GM12878 (cell line): ENCODE results near the gene SOBP. TPM values are rescaled to one million over a fixed set of nuclear protein-coding genes. Genes with fewer than 3 reads are reported as not detected.
"Not testable (repeated sequence)": the region's sequence is repeated elsewhere in the genome, so short reads cannot be mapped to it uniquely, and the experiment has no call there.

Source experiments
- ATAC-seq: fragments of 200-7000 bp; cut with Tn5 transposase; 3 replicates; pipeline ENCODE4 v1.9.1; 2020; ENCODE audit warnings: mild to moderate bottlenecking, moderate library complexity
- BruUV-seq: library from RNA; stranded (reverse); fragments of 400-500 nt; replicated peaks from 2 replicates; lab custom pipeline; 2021; lab: Mats Ljungman, UMichigan
- CTCF ChIA-PET: fragments of 300-600 bp; sonication (Branson Sonifier 250); formaldehyde crosslinking; extraction: SDS; loops from one replicate; lab custom pipeline; 2021; ENCODE audit warnings: inconsistent platforms; lab: Yijun Ruan, JAX
- POLR2A ChIA-PET: fragments of 350-600 bp; formaldehyde crosslinking; extraction: SDS; loops from one replicate; lab custom pipeline; 2021; ENCODE audit warnings: inconsistent platforms; lab: Charles Lee
- RAD21 ChIA-PET: fragments of 300-600 bp; sonication (Branson Sonifier 250); formaldehyde crosslinking; loops from one replicate; lab custom pipeline; 2023; ENCODE audit warnings: antibody characterized with exemption; ENCODE audit not compliant: unreplicated experiment; lab: Charles Lee
- SMC1A ChIA-PET: fragments of 300-600 bp; sonication (Branson Sonifier 250); formaldehyde crosslinking; loops from one replicate; lab custom pipeline; 2023; ENCODE audit not compliant: unreplicated experiment, uncharacterized antibody; lab: Charles Lee
- DNase-seq: peaks from one replicate; pipeline ENCODE4 v3.0.0-alpha.2; 2011; ENCODE audit warnings: low read depth, low spot score
- FAIRE-seq: peaks from 3 replicates; lab custom pipeline; 2011; peaks lifted over from hg19 to GRCh38; lab: Jason Lieb, UNC
- H2AFZ ChIP-seq: 2 replicates; pipeline ENCODE4 v1.6.0; 2011; ENCODE audit warnings: low read depth, low read length, control low read depth; ENCODE audit not compliant: control insufficient read depth
- H3K27ac ChIP-seq: 2 replicates; pipeline ENCODE4 v1.5.1; 2011; ENCODE audit warnings: control low read depth; ENCODE audit not compliant: control insufficient read depth, insufficient read depth
- H3K27me3 ChIP-seq, 2 experiments: replicated peaks in 1 of 2; 2 replicates each; pipeline versions ENCODE4 v1.6.0 to v1.6.1; 2011; ENCODE audit warnings: low read length in 1 of 2; ENCODE audit not compliant: control insufficient read depth in 2 of 2, insufficient read depth in 2 of 2
- H3K36me3 ChIP-seq, 2 experiments: 2 replicates each; pipeline ENCODE4 v1.5.1; 2011; ENCODE audit warnings: low read length in 1 of 2; ENCODE audit not compliant: control insufficient read depth in 2 of 2, insufficient read depth in 2 of 2
- H3K4me1 ChIP-seq: 2 replicates; pipeline ENCODE4 v1.6.1; 2011; ENCODE audit warnings: mild to moderate bottlenecking, low read length, moderate library complexity, mixed read lengths; ENCODE audit not compliant: control insufficient read depth, insufficient read depth
- H3K4me2 ChIP-seq: 2 replicates; pipeline ENCODE4 v1.6.0; 2011; ENCODE audit warnings: control low read depth; ENCODE audit not compliant: control insufficient read depth, insufficient read depth
- H3K4me3 ChIP-seq: fragments of 200-600 bp; sonication (generic); 2 replicates; pipeline ENCODE4 v1.5.1; 2016
- H3K79me2 ChIP-seq: 2 replicates; pipeline ENCODE4 v1.6.0; 2011; ENCODE audit warnings: low read length; ENCODE audit not compliant: control insufficient read depth, insufficient read depth
- H3K9ac ChIP-seq: 2 replicates; pipeline ENCODE4 v1.8.0; 2011; ENCODE audit warnings: low read length, control low read depth, mixed read lengths; ENCODE audit not compliant: control insufficient read depth, insufficient read depth
- H3K9me3 ChIP-seq: replicated peaks from 3 replicates; pipeline ENCODE4 v1.5.1; 2011; ENCODE audit warnings: mild to moderate bottlenecking, low read length; ENCODE audit not compliant: control insufficient read depth, insufficient read depth
- H4K20me1 ChIP-seq: 2 replicates; pipeline ENCODE4 v1.6.0; 2011; ENCODE audit not compliant: control insufficient read depth, insufficient read depth
- ETV6 ChIP-seq, 2 experiments: fragments of 450-650 bp in 1 of 2; IDR thresholded peaks in 1 of 2; conservative IDR thresholded peaks in 1 of 2; 2 replicates each; pipeline ENCODE4 v1.6.1; 2014; ENCODE audit warnings: antibody characterized with exemption in 1 of 2, borderline replicate concordance in 1 of 2, low read depth in 1 of 2, mild to moderate bottlenecking in 1 of 2, moderate library complexity in 1 of 2
- GATAD2B ChIP-seq: fragments of 450-650 bp; conservative IDR thresholded peaks from 2 replicates; pipeline ENCODE4 v1.6.1; 2017; ENCODE audit warnings: low read depth, mild to moderate bottlenecking, moderate library complexity
- SREBF1 ChIP-seq: IDR thresholded peaks from 2 replicates; pipeline ENCODE4 v1.6.1; 2012; ENCODE audit warnings: mild to moderate bottlenecking, low read length
- WGBS: methylation state at CpG from one replicate; pipeline ENCODE4 v1.1.6; 2016; ENCODE audit warnings: low lambda C conversion rate; ENCODE audit not compliant: insufficient replicate concordance, insufficient coverage; ENCODE audit errors: missing lambda C conversion rate; 5-methylcytosine and 5-hydroxymethylcytosine counted together
- in situ Hi-C: fragments of 300-500 bp; cut with MboI; formaldehyde crosslinking; loops from 9 replicates; pipeline ENCODE4 v1.14.3; 2018; ENCODE audit warnings: mixed read lengths
- intact Hi-C: fragments of 100-400 bp; cut with micrococcal nuclease; formaldehyde crosslinking; loops from one replicate; pipeline ENCODE4 v1.14.2; 2022; ENCODE audit not compliant: unreplicated experiment
- polyA plus RNA-seq, 11 experiments: library from polyadenylated mRNA; depleted of rRNA in 4 of 11; unstranded in 6 of 11; stranded (reverse) in 5 of 11; fragments of >200 nt; fragmentation: Nextera tagmentation in 4 of 11; fragmentation: Illumina TruSeq in 1 of 11; extraction: Ambion mirVana in 4 of 11; extraction: Trizol in 1 of 11; gene quantifications; 1 replicate in 1 of 11; 2 replicates in 10 of 11; pipeline versions ENCODE4 v1.2.1 to v1.2.3, GENCODE V29; 2011 to 2016; ENCODE audit warnings: inconsistent platforms in 2 of 11, missing spikeins in 2 of 11, low read depth in 1 of 11
- total RNA-seq, 4 experiments: library from RNA; depleted of rRNA in 3 of 4; stranded (reverse); fragments of >200 nt in 3 of 4; fragmentation: Illumina TruSeq in 1 of 4; extraction: Trizol in 1 of 4; gene quantifications; 2 replicates each; pipeline versions ENCODE4 v1.2.1 to v1.2.3, GENCODE V29; 2013 to 2021
- TF ChIP-seq, protein P1 (sequence below): fragments of 450-650 bp; IDR thresholded peaks from 2 replicates; pipeline ENCODE4 v1.6.1; 2017; ENCODE audit warnings: mild to moderate bottlenecking, moderate library complexity
- TF ChIP-seq, protein P2 (sequence below): IDR thresholded peaks from 2 replicates; pipeline ENCODE4 v1.6.1; 2012; ENCODE audit warnings: low read depth, low read length, improper control_type of control experiment

Gene SOBP
- total and polyA plus RNA-seq, 10 of the 15 experiments (the other 5 are each of a cell fraction or from before 2014, with no cell fraction given), result 0.49 to 1.9 (median 0.78) TPM

DNA sequence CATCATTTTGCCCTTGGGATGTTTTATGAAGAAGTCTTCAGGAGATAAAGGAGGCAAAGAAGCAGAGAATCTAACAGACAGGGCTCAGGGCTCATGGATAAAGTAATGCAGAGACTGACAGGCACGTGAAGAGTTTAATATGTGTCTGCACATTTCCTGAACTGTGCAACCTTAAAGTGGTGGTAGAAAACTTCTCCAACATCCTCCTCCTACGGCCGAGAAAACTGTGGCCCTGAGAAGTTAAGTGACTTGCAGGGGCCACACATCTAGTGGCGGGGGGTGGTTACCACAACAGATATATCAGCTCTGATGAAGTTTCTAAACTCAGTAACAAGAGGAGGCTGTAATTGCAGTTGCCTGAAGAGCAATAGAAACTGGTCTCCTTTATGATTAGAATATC is 61.0 kb downstream of the SOBP start:
- POLR2A ChIA-PET, result no interaction called here

DNA sequence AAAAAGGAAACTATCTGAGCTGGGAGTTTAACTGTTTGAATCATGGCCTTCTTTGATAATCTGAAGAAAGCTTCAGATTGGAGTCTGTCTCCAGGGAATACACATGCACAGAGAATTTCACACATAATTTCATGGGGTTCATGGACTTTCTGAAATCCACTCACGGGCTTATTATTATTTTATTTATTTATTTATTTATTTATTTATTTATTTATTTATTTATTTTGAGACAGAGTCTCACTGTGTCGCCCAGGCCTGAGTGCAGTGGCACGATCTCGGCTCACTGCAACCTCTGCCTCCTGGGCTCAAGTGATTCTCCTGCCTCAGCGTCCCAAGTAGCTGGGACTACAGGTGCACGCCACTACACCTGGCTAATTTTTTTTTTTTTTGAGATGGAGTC is 63.2 kb downstream of the SOBP start:
- WGBS, result 63% methylated on average over 6 of the region's 6 CpGs
- H3K79me2 ChIP-seq, H3K36me3 ChIP-seq, H2AFZ ChIP-seq, H3K27me3 ChIP-seq, H3K9ac ChIP-seq, intact Hi-C loops, H3K4me2 ChIP-seq, ATAC-seq, H4K20me1 ChIP-seq, H3K4me1 ChIP-seq, BruUV-seq, H3K9me3 ChIP-seq, in situ Hi-C loops, H3K27ac ChIP-seq, FAIRE-seq, RAD21 ChIA-PET, DNase-seq, POLR2A ChIA-PET, H3K4me3 ChIP-seq: not testable (repeated sequence)
- ChIA-PET SMC1A (interaction anchor here (0.8 to 1.7 kb wide), 3 partner anchors 9 to 126 kb away, joined by 3 to 5 read pairs (median 4); no protein-coding TSS in a partner anchor), CTCF (interaction anchor here (0.6 to 1.4 kb wide), 2 partner anchors 121 to 123 kb away, joined by 3 to 5 read pairs; no protein-coding TSS in a partner anchor)

More for the DNA sequence above, 61.0 kb downstream of the SOBP start:
- H3K79me2 ChIP-seq, result no peaks in the 10 kb centered on the region
- H3K9ac ChIP-seq, result no peak overlapping the region
- no peak overlapping the region for H3K27ac ChIP-seq
- ChIA-PET SMC1A (no interaction called here), RAD21 (no interaction called here), CTCF (interaction anchor here (0.8 kb wide), 1 partner anchor 233 kb away, joined by 3 read pairs; no protein-coding TSS in a partner anchor)
- 0% methylated on average over 4 of the region's 4 CpGs for WGBS
- peaks cover 3% of the 10 kb centered on the region; the same call in 1 of the 2 replicates for H3K4me1 ChIP-seq
- H2AFZ ChIP-seq, result no peak overlapping the region
- TF ChIP-seq, protein P1, sequence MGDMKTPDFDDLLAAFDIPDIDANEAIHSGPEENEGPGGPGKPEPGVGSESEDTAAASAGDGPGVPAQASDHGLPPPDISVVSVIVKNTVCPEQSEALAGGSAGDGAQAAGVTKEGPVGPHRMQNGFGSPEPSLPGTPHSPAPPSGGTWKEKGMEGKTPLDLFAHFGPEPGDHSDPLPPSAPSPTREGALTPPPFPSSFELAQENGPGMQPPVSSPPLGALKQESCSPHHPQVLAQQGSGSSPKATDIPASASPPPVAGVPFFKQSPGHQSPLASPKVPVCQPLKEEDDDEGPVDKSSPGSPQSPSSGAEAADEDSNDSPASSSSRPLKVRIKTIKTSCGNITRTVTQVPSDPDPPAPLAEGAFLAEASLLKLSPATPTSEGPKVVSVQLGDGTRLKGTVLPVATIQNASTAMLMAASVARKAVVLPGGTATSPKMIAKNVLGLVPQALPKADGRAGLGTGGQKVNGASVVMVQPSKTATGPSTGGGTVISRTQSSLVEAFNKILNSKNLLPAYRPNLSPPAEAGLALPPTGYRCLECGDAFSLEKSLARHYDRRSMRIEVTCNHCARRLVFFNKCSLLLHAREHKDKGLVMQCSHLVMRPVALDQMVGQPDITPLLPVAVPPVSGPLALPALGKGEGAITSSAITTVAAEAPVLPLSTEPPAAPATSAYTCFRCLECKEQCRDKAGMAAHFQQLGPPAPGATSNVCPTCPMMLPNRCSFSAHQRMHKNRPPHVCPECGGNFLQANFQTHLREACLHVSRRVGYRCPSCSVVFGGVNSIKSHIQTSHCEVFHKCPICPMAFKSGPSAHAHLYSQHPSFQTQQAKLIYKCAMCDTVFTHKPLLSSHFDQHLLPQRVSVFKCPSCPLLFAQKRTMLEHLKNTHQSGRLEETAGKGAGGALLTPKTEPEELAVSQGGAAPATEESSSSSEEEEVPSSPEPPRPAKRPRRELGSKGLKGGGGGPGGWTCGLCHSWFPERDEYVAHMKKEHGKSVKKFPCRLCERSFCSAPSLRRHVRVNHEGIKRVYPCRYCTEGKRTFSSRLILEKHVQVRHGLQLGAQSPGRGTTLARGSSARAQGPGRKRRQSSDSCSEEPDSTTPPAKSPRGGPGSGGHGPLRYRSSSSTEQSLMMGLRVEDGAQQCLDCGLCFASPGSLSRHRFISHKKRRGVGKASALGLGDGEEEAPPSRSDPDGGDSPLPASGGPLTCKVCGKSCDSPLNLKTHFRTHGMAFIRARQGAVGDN, result no peak
- TF ChIP-seq SREBF1 (no peak), GATAD2B (no peak), ETV6 (conservative IDR thresholded peaks at IDR 0.05 in 1 of 2, IDR thresholded peaks at IDR 0.05 in 1 of 2; ENCODE audit: borderline replicate concordance in 1 of 2, low read depth in 1 of 2) (no peak)
- TF ChIP-seq, protein P2, sequence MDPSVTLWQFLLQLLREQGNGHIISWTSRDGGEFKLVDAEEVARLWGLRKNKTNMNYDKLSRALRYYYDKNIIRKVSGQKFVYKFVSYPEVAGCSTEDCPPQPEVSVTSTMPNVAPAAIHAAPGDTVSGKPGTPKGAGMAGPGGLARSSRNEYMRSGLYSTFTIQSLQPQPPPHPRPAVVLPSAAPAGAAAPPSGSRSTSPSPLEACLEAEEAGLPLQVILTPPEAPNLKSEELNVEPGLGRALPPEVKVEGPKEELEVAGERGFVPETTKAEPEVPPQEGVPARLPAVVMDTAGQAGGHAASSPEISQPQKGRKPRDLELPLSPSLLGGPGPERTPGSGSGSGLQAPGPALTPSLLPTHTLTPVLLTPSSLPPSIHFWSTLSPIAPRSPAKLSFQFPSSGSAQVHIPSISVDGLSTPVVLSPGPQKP, result no peak
- H3K4me3 ChIP-seq, result no peak overlapping the region
- no peaks in the 10 kb centered on the region for H3K27me3 ChIP-seq
- no peaks in the 10 kb centered on the region for H4K20me1 ChIP-seq
- H3K4me2 ChIP-seq, result peak overlapping the region; percentile 17; the same call in 1 of the 2 replicates
- no TSS peak for BruUV-seq
- no peaks in the 10 kb centered on the region for H3K36me3 ChIP-seq
- intact Hi-C loops (no loop called here), in situ Hi-C loops (no loop called here)
- no peak for ATAC-seq
- peak; percentile 44 for FAIRE-seq
- no peaks in the 10 kb centered on the region for H3K9me3 ChIP-seq
- DNase-seq, result no peak
